Vagina (tissue), 2 donors: ENCODE measurements around the gene C21orf91. TPM values are rescaled to one million over a fixed set of nuclear protein-coding genes. Genes with fewer than 3 reads are reported as not detected.
"Not testable (repeated sequence)": the region's sequence is repeated elsewhere in the genome, so short reads cannot be mapped to it uniquely, and the experiment has no call there.

Source experiments
- DNase-seq, 2 donors: peaks; one replicate each; pipeline ENCODE4 v3.0.0-alpha.2; 2017; ENCODE audit errors: extremely low spot score in 2 of 2
- H3K27ac ChIP-seq: fragments of 200-600 bp; sonication (generic); one replicate; pipeline ENCODE4 v1.5.1; 2019
- H3K27me3 ChIP-seq: fragments of 200-600 bp; sonication (generic); one replicate; pipeline ENCODE4 v1.5.1; 2019
- H3K36me3 ChIP-seq, 2 donors: fragments of 200-600 bp; sonication (generic); one replicate each; pipeline ENCODE4 v1.5.1; 2017 to 2019
- H3K4me1 ChIP-seq: fragments of 200-600 bp; sonication (generic); one replicate; pipeline ENCODE4 v1.5.1; 2019
- H3K4me3 ChIP-seq, 2 donors: fragments of 200-600 bp; sonication (generic); 1 replicate in 1 of 2; 2 replicates in 1 of 2; pipeline ENCODE4 v1.5.1; 2016 to 2019
- H3K9me3 ChIP-seq: fragments of 200-600 bp; sonication (generic); one replicate; pipeline ENCODE4 v1.5.1; 2019
- POLR2A ChIP-seq, 2 donors: fragments of 450-650 bp; IDR thresholded peaks; one replicate each; pipeline ENCODE4 v1.6.1; 2017; ENCODE audit warnings: antibody characterized with exemption in 2 of 2, mild to moderate bottlenecking in 2 of 2, moderate library complexity in 2 of 2
- POLR2AphosphoS5 ChIP-seq, 2 donors: sonication (generic); formaldehyde crosslinking; IDR thresholded peaks; one replicate each; pipeline ENCODE4 v1.9.0; 2017; ENCODE audit warnings: antibody characterized with exemption in 2 of 2, mild to moderate bottlenecking in 2 of 2, low read depth in 1 of 2; ENCODE audit not compliant: insufficient read depth in 1 of 2
- intact Hi-C: fragments of 100-400 bp; cut with DNase I; formaldehyde crosslinking; loops from one replicate; pipeline ENCODE4 v1.15.1; 2023
- total RNA-seq: library from RNA; depleted of rRNA; stranded (reverse); fragments of >200 nt; gene quantifications from one replicate; pipeline ENCODE4 v1.2.3, GENCODE V29; 2016
- TF ChIP-seq, protein P1 (sequence below), 3 experiments: fragments of 450-650 bp in 2 of 3; fragments of 200-600 bp in 1 of 3; sonication (generic) in 1 of 3; IDR thresholded peaks; one replicate each; pipeline ENCODE4 v1.5.1; 2017 to 2019; ENCODE audit warnings: antibody characterized with exemption in 3 of 3, mild to moderate bottlenecking in 2 of 3, moderate library complexity in 2 of 3

The C21orf91 gene
- total RNA-seq, 1 donor from 2014 or later = 8.6 TPM

DNA sequence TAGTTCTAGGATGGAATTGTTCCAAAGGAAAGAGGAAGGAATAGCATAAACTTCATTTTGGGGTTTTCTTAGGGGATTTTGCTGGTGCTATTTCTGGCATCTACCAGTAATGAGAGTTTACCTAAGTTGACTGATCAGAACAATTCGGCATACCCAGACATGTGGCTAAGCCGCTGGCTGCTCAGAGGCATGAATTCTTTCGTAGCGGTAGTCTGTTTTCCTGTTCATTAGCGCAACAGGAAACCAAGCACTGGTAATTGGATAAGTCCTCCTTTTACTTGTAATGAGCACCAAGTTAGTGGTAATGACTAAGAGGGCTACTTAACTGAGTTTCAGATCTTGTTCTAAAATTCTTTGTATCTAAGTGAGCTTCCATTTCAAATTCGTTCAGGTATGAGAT, 38.6 kb downstream of the C21orf91 start:
- no peaks in the 10 kb centered on the region for H3K27me3 ChIP-seq
- no peaks in the 10 kb centered on the region for H3K36me3 ChIP-seq
- no peak overlapping the region for H3K4me3 ChIP-seq
- DNase-seq = no peak
- no peaks in the 10 kb centered on the region for H3K4me1 ChIP-seq
- intact Hi-C loops = no loop called here
- H3K27ac ChIP-seq = no peak overlapping the region
- TF ChIP-seq, protein P1, sequence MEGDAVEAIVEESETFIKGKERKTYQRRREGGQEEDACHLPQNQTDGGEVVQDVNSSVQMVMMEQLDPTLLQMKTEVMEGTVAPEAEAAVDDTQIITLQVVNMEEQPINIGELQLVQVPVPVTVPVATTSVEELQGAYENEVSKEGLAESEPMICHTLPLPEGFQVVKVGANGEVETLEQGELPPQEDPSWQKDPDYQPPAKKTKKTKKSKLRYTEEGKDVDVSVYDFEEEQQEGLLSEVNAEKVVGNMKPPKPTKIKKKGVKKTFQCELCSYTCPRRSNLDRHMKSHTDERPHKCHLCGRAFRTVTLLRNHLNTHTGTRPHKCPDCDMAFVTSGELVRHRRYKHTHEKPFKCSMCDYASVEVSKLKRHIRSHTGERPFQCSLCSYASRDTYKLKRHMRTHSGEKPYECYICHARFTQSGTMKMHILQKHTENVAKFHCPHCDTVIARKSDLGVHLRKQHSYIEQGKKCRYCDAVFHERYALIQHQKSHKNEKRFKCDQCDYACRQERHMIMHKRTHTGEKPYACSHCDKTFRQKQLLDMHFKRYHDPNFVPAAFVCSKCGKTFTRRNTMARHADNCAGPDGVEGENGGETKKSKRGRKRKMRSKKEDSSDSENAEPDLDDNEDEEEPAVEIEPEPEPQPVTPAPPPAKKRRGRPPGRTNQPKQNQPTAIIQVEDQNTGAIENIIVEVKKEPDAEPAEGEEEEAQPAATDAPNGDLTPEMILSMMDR (IDR thresholded peaks at IDR 0.05) = no peak
- TF ChIP-seq POLR2A (IDR thresholded peaks at IDR 0.05) (no peak), POLR2AphosphoS5 (IDR thresholded peaks at IDR 0.05; ENCODE audit: insufficient read depth in 1 of 2, low read depth in 1 of 2) (no peak)
- no peaks in the 10 kb centered on the region for H3K9me3 ChIP-seq

DNA sequence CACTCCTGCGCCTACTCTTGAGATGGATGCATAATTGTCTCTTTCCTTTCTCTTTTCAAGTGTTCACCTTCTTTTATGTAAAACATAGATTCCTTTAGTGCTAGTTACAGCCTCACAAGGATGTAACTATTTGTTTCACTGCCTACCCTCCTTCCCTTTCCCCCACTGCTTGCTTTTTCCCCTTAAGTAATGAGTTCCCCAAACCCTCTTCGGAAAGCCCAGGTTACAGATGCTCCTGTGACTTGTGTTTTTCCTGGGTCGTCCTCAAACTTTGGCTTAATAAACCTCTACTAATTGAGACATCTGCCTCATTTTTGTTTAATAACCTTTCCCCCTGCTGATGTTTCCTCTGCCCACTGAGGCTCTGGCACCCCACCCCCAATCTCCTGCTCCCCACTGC, 39.2 kb downstream of the C21orf91 start:
- Histone ChIP-seq H3K27me3 (no peaks in the 10 kb centered on the region), H3K9me3 (no peaks in the 10 kb centered on the region), H3K27ac (no peak overlapping the region), H3K36me3 (no peaks in the 10 kb centered on the region), H3K4me3 (no peak overlapping the region), H3K4me1 (no peaks in the 10 kb centered on the region)
- DNase-seq = no peak
- intact Hi-C loops = no loop called here
- TF ChIP-seq POLR2AphosphoS5 (IDR thresholded peaks at IDR 0.05; ENCODE audit: insufficient read depth in 1 of 2, low read depth in 1 of 2) (no peak), POLR2A (IDR thresholded peaks at IDR 0.05) (no peak)
- TF ChIP-seq, protein P1 (IDR thresholded peaks at IDR 0.05) = no peak

DNA sequence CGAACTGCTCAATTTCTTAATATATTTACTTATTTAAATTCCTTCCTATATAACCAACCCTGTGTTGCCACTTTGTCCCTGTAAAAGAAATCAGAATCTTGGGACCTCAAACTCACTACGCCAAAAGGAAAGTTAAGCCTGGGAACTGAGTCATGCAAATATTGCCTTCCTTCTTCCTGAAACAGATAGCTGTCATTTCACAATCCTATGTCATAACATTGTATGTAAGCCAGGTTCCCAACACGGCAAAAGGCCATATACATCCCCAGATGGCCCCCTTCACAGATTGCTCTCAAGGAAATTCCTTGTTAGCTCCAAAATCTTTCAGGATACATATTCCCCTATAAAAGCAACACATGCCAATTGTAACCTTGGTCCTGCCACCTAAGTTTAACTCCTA, 39.7 kb downstream of the C21orf91 start:
- intact Hi-C loops = no loop called here
- DNase-seq = no peak
- H3K36me3 ChIP-seq = no peaks in the 10 kb centered on the region
- H3K27ac ChIP-seq = no peak overlapping the region
- no peak for TF ChIP-seq POLR2A (IDR thresholded peaks at IDR 0.05)
- TF ChIP-seq, protein P1 (IDR thresholded peaks at IDR 0.05) = no peak
- no peak for TF ChIP-seq POLR2AphosphoS5 (IDR thresholded peaks at IDR 0.05; ENCODE audit: insufficient read depth in 1 of 2, low read depth in 1 of 2)
- no peak overlapping the region for H3K4me3 ChIP-seq
- H3K27me3 ChIP-seq = no peaks in the 10 kb centered on the region
- H3K4me1 ChIP-seq = no peaks in the 10 kb centered on the region
- no peaks in the 10 kb centered on the region for H3K9me3 ChIP-seq

DNA sequence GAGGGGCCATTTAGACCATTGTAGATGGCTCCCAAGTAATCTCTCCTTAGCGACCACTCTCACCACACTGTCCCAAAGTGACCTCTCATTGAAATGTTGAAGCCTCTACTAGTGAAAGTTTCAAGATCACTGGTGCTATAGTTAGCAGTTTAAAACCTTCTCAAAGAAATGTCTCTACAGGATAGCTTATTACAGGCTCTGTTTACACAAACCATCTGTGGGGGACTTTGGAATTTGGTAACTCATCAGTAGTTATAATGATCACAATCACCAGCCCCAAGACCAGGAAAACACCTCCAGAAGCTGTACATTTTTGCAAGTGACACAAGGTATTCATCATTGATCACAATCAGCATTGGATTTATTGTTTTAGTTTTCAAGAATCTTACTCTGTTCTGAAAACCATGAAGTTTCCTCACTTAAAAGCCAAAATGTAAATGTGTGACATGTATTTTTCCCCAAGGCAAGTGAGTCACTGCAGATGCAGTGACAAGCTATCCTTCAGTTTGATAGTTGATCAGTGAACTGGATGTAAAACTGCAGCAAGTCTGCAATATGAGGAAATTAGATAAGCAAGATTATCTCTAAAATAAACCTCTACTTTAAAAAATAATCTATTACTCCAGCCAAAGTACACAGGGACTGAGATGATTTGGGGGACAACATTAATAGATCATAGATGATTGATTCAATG, 41.9 kb downstream of the C21orf91 start:
- H3K27me3 ChIP-seq = no peaks in the 10 kb centered on the region
- no peak for DNase-seq
- H3K4me1 ChIP-seq = no peaks in the 10 kb centered on the region
- no peaks in the 10 kb centered on the region for H3K36me3 ChIP-seq
- no peaks in the 10 kb centered on the region for H3K9me3 ChIP-seq
- no peak overlapping the region for H3K4me3 ChIP-seq
- TF ChIP-seq, protein P1 (IDR thresholded peaks at IDR 0.05) = no peak
- no peak for TF ChIP-seq POLR2A (IDR thresholded peaks at IDR 0.05)
- TF ChIP-seq POLR2AphosphoS5 (IDR thresholded peaks at IDR 0.05; ENCODE audit: insufficient read depth in 1 of 2, low read depth in 1 of 2) = no peak
- intact Hi-C loops = no loop called here
- H3K27ac ChIP-seq = no peak overlapping the region

DNA sequence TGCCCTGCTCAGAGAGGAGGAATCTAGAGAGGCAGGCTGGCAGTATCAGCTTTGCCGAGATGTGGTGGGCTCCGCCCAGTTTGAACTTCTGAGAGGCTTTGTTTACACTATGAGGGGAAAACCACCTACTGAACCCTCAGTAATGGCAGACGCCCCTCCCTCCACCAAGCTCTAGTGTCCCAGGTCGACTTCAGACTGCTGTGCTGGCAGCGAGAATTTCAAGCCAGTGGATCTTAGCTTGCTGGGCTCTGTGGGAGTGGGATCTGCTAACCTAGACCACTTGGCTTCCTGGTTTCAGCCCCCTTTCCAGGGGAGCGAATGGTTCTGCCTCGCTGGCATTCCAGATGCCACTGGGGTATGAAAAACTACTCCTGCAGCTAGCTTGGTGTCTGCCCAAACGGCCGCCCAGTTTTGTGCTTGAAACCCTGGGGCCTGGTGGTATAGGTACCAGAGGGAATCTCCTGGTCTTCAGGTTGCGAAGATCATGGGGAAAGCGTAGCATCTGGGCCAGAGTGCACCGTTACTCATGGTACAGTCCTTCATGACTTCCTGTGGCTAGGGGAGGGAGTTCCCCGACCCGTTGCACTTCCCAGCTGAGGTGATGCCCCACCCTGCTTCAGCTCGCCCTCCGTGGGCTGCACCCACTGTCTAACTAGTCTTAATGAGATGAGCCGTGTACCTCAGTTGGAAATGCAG, 43.6 kb downstream of the C21orf91 start:
- Histone ChIP-seq H3K9me3 (no peaks in the 10 kb centered on the region), H3K4me3 (no peak overlapping the region), H3K4me1 (no peaks in the 10 kb centered on the region), H3K27ac (no peak overlapping the region), H3K27me3 (no peaks in the 10 kb centered on the region), H3K36me3 (no peaks in the 10 kb centered on the region)
- no peak for DNase-seq
- intact Hi-C loops = no loop called here
- TF ChIP-seq POLR2AphosphoS5 (IDR thresholded peaks at IDR 0.05; ENCODE audit: insufficient read depth in 1 of 2, low read depth in 1 of 2) = no peak
- TF ChIP-seq, protein P1 (IDR thresholded peaks at IDR 0.05) = no peak
- TF ChIP-seq POLR2A (IDR thresholded peaks at IDR 0.05) = no peak

DNA sequence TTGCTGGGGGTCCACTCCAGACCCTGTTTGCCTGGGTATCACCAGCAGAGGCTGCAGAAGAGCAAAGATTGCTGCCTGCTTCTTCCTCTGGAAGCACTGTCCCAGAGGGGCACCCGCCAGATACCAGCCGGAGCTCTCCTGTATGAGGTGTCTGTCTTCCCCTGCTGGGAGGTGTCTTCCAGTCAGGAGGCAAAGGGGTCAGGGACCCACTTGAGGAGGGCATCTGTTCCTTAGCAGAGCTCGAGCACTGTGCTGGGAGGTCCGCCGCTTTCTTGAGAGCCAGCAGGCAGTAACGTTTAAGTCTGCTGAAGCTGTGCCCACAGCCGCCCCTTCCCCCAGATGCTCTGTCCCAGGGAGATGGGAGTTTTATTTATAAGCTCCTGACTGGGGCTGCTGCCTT, 44.1 kb downstream of the C21orf91 start:
- H3K4me1 ChIP-seq, H3K9me3 ChIP-seq, H3K36me3 ChIP-seq, H3K4me3 ChIP-seq, H3K27me3 ChIP-seq, H3K27ac ChIP-seq, intact Hi-C loops, DNase-seq: not testable (repeated sequence)
